HepG2 (cell line): ENCODE measurements around the gene CAVIN1. TPM values are rescaled to one million over a fixed set of nuclear protein-coding genes. Genes with fewer than 3 reads are reported as not detected.

ENCODE experiments used
- AKAP8 ChIP-seq: sonication (generic); formaldehyde crosslinking; IDR thresholded peaks from 2 replicates; pipeline ENCODE4 v1.5.1; 2020; ENCODE audit warnings: mild to moderate bottlenecking, missing genetic modification reagents
- CEBPB ChIP-seq: IDR thresholded peaks from 2 replicates; pipeline ENCODE4 v1.6.1; 2011; ENCODE audit warnings: low read depth, low read length, improper control_type of control experiment, borderline replicate concordance
- HHEX ChIP-seq: IDR thresholded peaks from 2 replicates; pipeline ENCODE4 v1.6.1; 2016; ENCODE audit warnings: control low read depth
- HNRNPK ChIP-seq: fragments of 200-400 bp; formaldehyde crosslinking; IDR thresholded peaks from 2 replicates; pipeline ENCODE4 v1.6.1; 2018; ENCODE audit warnings: low read length, low read depth, moderate library complexity, mild to moderate bottlenecking; ENCODE audit not compliant: poor library complexity, severe bottlenecking
- KAT8 ChIP-seq: IDR thresholded peaks from 2 replicates; pipeline ENCODE4 v1.6.1; 2016; ENCODE audit warnings: missing genetic modification reagents, missing compliant biosample characterization
- MED13 ChIP-seq: sonication (generic); formaldehyde crosslinking; IDR thresholded peaks from 2 replicates; pipeline ENCODE4 v1.5.0; 2020; ENCODE audit warnings: missing genetic modification reagents
- NFIC ChIP-seq: IDR thresholded peaks from 2 replicates; pipeline ENCODE4 v1.6.1; 2012; ENCODE audit warnings: mild to moderate bottlenecking, low read length, inconsistent platforms
- WIZ ChIP-seq: sonication (generic); formaldehyde crosslinking; IDR thresholded peaks from 2 replicates; pipeline ENCODE4 v1.5.1; 2020; ENCODE audit warnings: mild to moderate bottlenecking, missing genetic modification reagents
- ZFX ChIP-seq: sonication (generic); formaldehyde crosslinking; IDR thresholded peaks from 2 replicates; pipeline ENCODE4 v1.4.0; 2020; ENCODE audit warnings: mild to moderate bottlenecking, low read depth, missing genetic modification reagents, moderate library complexity
- ZNF124 ChIP-seq: sonication (generic); formaldehyde crosslinking; IDR thresholded peaks from 2 replicates; pipeline ENCODE4 v1.4.0; 2020; ENCODE audit warnings: missing genetic modification reagents
- ZNF547 ChIP-seq: sonication (generic); formaldehyde crosslinking; IDR thresholded peaks from 2 replicates; pipeline ENCODE4 v1.5.1; 2020; ENCODE audit warnings: mild to moderate bottlenecking, missing genetic modification reagents
- ZNF674 ChIP-seq: sonication (generic); formaldehyde crosslinking; IDR thresholded peaks from 2 replicates; pipeline ENCODE4 v1.5.0; 2020; ENCODE audit warnings: low read depth, mild to moderate bottlenecking, missing genetic modification reagents
- ZNF775 ChIP-seq: sonication (generic); formaldehyde crosslinking; IDR thresholded peaks from 2 replicates; pipeline ENCODE4 v1.4.0; 2020; ENCODE audit warnings: missing genetic modification reagents, mild to moderate bottlenecking, moderate library complexity, borderline replicate concordance
- ZNF781 ChIP-seq: sonication (generic); formaldehyde crosslinking; IDR thresholded peaks from 2 replicates; pipeline ENCODE4 v1.5.1; 2020; ENCODE audit warnings: borderline replicate concordance, mild to moderate bottlenecking, missing genetic modification reagents; ENCODE audit errors: not compliant biosample characterization
- ZSCAN9 ChIP-seq: IDR thresholded peaks from 2 replicates; pipeline ENCODE4 v1.6.1; 2016; ENCODE audit warnings: borderline replicate concordance
- polyA plus RNA-seq, 8 experiments: library from polyadenylated mRNA; depleted of rRNA in 3 of 8; stranded (reverse) in 7 of 8; unstranded in 1 of 8; fragments of >200 nt; fragmentation: Illumina TruSeq in 4 of 8; extraction: Trizol in 4 of 8; gene quantifications; 2 replicates each; pipeline versions ENCODE4 v1.2.1 to v1.2.3, GENCODE V29; 2011 to 2016; ENCODE audit warnings: low read depth in 4 of 8, missing spikeins in 1 of 8, mixed read lengths in 1 of 8; ENCODE audit not compliant: insufficient read depth in 1 of 8
- total RNA-seq, 5 experiments: library from RNA; depleted of rRNA; stranded (reverse); fragments of >200 nt; fragmentation: Illumina TruSeq; extraction: Trizol; gene quantifications; 2 replicates each; pipeline ENCODE4 v1.2.3, GENCODE V29; 2016; ENCODE audit warnings: low read depth in 1 of 5
- TF ChIP-seq, protein P1 (sequence below): IDR thresholded peaks from 2 replicates; pipeline ENCODE4 v1.6.1; 2012; ENCODE audit warnings: inconsistent platforms
- TF ChIP-seq, protein P2 (sequence below): sonication (generic); formaldehyde crosslinking; IDR thresholded peaks from 2 replicates; pipeline ENCODE4 v1.5.0; 2020; ENCODE audit warnings: mild to moderate bottlenecking, missing genetic modification reagents
- TF ChIP-seq, protein P3 (sequence below): sonication (generic); formaldehyde crosslinking; IDR thresholded peaks from 2 replicates; pipeline ENCODE4 v1.4.0; 2020; ENCODE audit warnings: missing genetic modification reagents
- TF ChIP-seq, protein P4 (sequence below): sonication (generic); formaldehyde crosslinking; IDR thresholded peaks from 2 replicates; pipeline ENCODE4 v1.5.0; 2020; ENCODE audit warnings: missing genetic modification reagents

Gene CAVIN1
- total and polyA plus RNA-seq, 2 of the 13 experiments (the other 11 are each of a cell fraction or from before 2014, with no cell fraction given): 15.9 to 25.5 TPM

DNA sequence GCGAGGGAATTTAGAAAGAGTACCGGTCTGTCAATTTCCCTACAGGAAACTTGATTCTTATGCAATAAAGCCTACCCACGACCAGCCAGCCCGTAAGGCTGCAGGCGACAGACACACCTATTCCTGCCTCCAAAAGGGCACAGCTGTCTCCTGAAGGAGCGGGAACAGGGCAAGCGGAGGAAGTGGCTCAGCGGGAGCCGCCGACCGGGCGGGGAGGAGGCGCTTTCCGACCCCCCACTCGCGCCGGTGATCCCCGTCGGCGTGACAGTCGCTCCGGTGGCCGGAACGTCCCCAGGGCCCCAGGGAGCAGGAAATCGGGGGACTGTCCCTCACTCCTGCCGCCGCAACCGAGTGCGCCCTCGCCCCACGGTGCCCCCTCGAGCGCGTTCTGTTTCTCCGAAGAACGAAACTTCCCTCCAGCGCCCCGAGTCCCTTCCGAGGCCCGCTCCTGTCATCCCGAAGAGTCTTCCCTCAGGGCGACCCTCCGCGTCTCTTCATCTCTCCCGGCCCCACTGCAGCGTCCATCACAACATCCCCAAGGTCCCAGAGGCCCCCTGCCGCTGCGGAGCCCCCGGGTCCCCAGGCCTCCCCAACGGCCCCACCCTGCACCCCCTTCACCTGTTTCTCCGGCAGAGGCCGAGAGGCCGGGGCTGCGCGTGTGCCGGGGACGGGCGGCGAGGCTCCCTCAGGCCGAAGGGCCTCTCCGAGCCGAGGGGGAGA is 35.2 kb downstream of the CAVIN1 start (continued):
- no peak for TF ChIP-seq ZNF781 (CRISPR knock-in tag)
- TF ChIP-seq, protein P1, sequence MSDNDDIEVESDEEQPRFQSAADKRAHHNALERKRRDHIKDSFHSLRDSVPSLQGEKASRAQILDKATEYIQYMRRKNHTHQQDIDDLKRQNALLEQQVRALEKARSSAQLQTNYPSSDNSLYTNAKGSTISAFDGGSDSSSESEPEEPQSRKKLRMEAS: no peak; the same call in 1 of the 2 replicates
- peak; percentile 65 for TF ChIP-seq HNRNPK
- TF ChIP-seq MED13 (CRISPR knock-in tag): no peak; the same call in 1 of the 2 replicates
- no peak for TF ChIP-seq ZNF547 (CRISPR knock-in tag)
- no peak for TF ChIP-seq AKAP8
- no peak for TF ChIP-seq NFIC
- TF ChIP-seq ZNF674 (CRISPR knock-in tag): no peak; the same call in 1 of the 2 replicates
- TF ChIP-seq ZNF775: no peak; the same call in 1 of the 2 replicates
- TF ChIP-seq ZFX: peak; percentile 82
- peak; percentile 32; the same call in 1 of the 2 replicates for TF ChIP-seq CEBPB
- TF ChIP-seq, protein P2, sequence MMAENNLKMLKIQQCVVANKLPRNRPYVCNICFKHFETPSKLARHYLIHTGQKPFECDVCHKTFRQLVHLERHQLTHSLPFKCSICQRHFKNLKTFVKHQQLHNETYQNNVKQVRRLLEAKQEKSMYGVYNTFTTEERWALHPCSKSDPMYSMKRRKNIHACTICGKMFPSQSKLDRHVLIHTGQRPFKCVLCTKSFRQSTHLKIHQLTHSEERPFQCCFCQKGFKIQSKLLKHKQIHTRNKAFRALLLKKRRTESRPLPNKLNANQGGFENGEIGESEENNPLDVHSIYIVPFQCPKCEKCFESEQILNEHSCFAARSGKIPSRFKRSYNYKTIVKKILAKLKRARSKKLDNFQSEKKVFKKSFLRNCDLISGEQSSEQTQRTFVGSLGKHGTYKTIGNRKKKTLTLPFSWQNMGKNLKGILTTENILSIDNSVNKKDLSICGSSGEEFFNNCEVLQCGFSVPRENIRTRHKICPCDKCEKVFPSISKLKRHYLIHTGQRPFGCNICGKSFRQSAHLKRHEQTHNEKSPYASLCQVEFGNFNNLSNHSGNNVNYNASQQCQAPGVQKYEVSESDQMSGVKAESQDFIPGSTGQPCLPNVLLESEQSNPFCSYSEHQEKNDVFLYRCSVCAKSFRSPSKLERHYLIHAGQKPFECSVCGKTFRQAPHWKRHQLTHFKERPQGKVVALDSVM: peak; percentile 39; the same call in 1 of the 2 replicates
- TF ChIP-seq KAT8 (CRISPR knock-in tag): no peak
- TF ChIP-seq, protein P3, sequence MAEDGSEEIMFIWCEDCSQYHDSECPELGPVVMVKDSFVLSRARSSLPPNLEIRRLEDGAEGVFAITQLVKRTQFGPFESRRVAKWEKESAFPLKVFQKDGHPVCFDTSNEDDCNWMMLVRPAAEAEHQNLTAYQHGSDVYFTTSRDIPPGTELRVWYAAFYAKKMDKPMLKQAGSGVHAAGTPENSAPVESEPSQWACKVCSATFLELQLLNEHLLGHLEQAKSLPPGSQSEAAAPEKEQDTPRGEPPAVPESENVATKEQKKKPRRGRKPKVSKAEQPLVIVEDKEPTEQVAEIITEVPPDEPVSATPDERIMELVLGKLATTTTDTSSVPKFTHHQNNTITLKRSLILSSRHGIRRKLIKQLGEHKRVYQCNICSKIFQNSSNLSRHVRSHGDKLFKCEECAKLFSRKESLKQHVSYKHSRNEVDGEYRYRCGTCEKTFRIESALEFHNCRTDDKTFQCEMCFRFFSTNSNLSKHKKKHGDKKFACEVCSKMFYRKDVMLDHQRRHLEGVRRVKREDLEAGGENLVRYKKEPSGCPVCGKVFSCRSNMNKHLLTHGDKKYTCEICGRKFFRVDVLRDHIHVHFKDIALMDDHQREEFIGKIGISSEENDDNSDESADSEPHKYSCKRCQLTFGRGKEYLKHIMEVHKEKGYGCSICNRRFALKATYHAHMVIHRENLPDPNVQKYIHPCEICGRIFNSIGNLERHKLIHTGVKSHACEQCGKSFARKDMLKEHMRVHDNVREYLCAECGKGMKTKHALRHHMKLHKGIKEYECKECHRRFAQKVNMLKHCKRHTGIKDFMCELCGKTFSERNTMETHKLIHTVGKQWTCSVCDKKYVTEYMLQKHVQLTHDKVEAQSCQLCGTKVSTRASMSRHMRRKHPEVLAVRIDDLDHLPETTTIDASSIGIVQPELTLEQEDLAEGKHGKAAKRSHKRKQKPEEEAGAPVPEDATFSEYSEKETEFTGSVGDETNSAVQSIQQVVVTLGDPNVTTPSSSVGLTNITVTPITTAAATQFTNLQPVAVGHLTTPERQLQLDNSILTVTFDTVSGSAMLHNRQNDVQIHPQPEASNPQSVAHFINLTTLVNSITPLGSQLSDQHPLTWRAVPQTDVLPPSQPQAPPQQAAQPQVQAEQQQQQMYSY (CRISPR knock-in tag): 0 out of 2 replicates have a peak, but pooled peaks have one; percentile 26
- no peak for TF ChIP-seq ZSCAN9 (CRISPR knock-in tag)
- 0 out of 2 replicates have a peak, but pooled peaks have one; percentile 13 for TF ChIP-seq WIZ
- TF ChIP-seq HHEX (CRISPR knock-in tag): no peak
- TF ChIP-seq, protein P4, sequence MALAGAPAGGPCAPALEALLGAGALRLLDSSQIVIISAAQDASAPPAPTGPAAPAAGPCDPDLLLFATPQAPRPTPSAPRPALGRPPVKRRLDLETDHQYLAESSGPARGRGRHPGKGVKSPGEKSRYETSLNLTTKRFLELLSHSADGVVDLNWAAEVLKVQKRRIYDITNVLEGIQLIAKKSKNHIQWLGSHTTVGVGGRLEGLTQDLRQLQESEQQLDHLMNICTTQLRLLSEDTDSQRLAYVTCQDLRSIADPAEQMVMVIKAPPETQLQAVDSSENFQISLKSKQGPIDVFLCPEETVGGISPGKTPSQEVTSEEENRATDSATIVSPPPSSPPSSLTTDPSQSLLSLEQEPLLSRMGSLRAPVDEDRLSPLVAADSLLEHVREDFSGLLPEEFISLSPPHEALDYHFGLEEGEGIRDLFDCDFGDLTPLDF (CRISPR knock-in tag): no peak
- TF ChIP-seq ZNF124 (CRISPR knock-in tag): no peak
